MCF 10A (cell line): Measurements from ENCODE around the gene RUSC1. TPM values are rescaled to one million over a fixed set of nuclear protein-coding genes. Genes with fewer than 3 reads are reported as not detected.

Experiments used
- BruUV-seq: library from RNA; stranded (reverse); fragments of 400-500 nt; replicated peaks from 2 replicates; lab custom pipeline; 2021; lab: Mats Ljungman, UMichigan
- CTCF ChIA-PET: fragments of 300-600 bp; sonication (Branson Sonifier 250); formaldehyde crosslinking; extraction: SDS; loops from one replicate; lab custom pipeline; 2021; ENCODE audit warnings: antibody characterized with exemption, inconsistent platforms; lab: Yijun Ruan, JAX
- POLR2A ChIA-PET: fragments of 300-600, 350-650 bp; sonication (Branson Sonifier 250); formaldehyde crosslinking; extraction: SDS; loops from one replicate; lab custom pipeline; 2020; ENCODE audit warnings: antibody characterized with exemption, inconsistent platforms; lab: Yijun Ruan, JAX
- DNase-seq: peaks from one replicate; pipeline ENCODE4 v3.0.0-alpha.2; 2018; ENCODE audit not compliant: unreplicated experiment
- H3K27ac Mint-ChIP-seq: one replicate; pipeline ENCODE4 v1.8.0; 2022; ENCODE audit warnings: mild to moderate bottlenecking, low read depth, mixed read lengths; ENCODE audit not compliant: unreplicated experiment
- H3K27me3 Mint-ChIP-seq: one replicate; pipeline ENCODE4 v1.8.0; 2022; ENCODE audit warnings: mixed read lengths; ENCODE audit not compliant: insufficient read depth, unreplicated experiment
- H3K36me3 Mint-ChIP-seq: one replicate; pipeline ENCODE4 v1.8.0; 2022; ENCODE audit warnings: mild to moderate bottlenecking, moderate library complexity, mixed read lengths; ENCODE audit not compliant: insufficient read depth, unreplicated experiment
- H3K4me1 Mint-ChIP-seq: one replicate; pipeline ENCODE4 v1.8.0; 2022; ENCODE audit warnings: mixed read lengths; ENCODE audit not compliant: insufficient read depth, unreplicated experiment
- H3K4me3 Mint-ChIP-seq: one replicate; pipeline ENCODE4 v1.8.0; 2022; ENCODE audit warnings: mild to moderate bottlenecking, moderate library complexity, mixed read lengths; ENCODE audit not compliant: unreplicated experiment
- H3K9me3 Mint-ChIP-seq: one replicate; pipeline ENCODE4 v1.8.0; 2022; ENCODE audit warnings: mixed read lengths; ENCODE audit not compliant: unreplicated experiment
- CTCF ChIP-seq: fragments of 200-600 bp; IDR thresholded peaks from one replicate; pipeline ENCODE4 v1.8.0; 2022; ENCODE audit warnings: antibody characterized with exemption, mild to moderate bottlenecking; ENCODE audit not compliant: unreplicated experiment
- intact Hi-C: fragments of 100-400 bp; cut with micrococcal nuclease; formaldehyde crosslinking; loops from 2 replicates; pipeline ENCODE4 v1.14.1; 2022
- total RNA-seq: library from RNA; stranded (reverse); gene quantifications from 2 replicates; pipeline ENCODE4 v1.2.3, GENCODE V29; 2022

RUSC1 gene
- total RNA-seq, 1 experiment from 2014 or later: 19.5 TPM

- BruUV-seq: TSS peak; percentile 57
- CTCF ChIA-PET: interaction anchor here (0.6 to 14.5 kb wide), 8 partner anchors 12 to 840 kb away, joined by 3 to 238 read pairs (median 4); partner anchors contain the start of genes ENTREP3 and SCAMP3
- H3K4me1 Mint-ChIP-seq: peaks cover 16% of the 10 kb centered on the region
- intact Hi-C loops: no loop called here
- H3K27me3 Mint-ChIP-seq: no peaks in the 10 kb centered on the region
- TF ChIP-seq CTCF: no peak
- peak; percentile 97 for DNase-seq
- H3K27ac Mint-ChIP-seq: peak within 1 kb of the TSS; percentile 29
- POLR2A ChIA-PET: interaction anchor here (0.5 to 5.6 kb wide), 26 partner anchors 11 to 835 kb away, joined by 3 to 98 read pairs (median 4); partner anchors contain the start of genes ENTREP3, FDPS, SCAMP3 and SHC1
- peaks cover 46% of the 10 kb centered on the region for H3K36me3 Mint-ChIP-seq
- peak within 1 kb of the TSS; percentile 85 for H3K4me3 Mint-ChIP-seq
- no peaks in the 10 kb centered on the region for H3K9me3 Mint-ChIP-seq
Measured at GRCh38 chr1:155273343-155274245, 47.1 kb upstream of the RUSC1 start, which contains the start of gene CLK2. Gene CLK2 (minus strand): TSS chr1:155273504. CDS start chr1:155270977, 2,527 bp downstream.

GRCh38 chr1:155277070-155277901 lies 43.4 kb upstream of the RUSC1 start, which contains the start of gene HCN3:
Gene HCN3 (plus strand): TSS chr1:155277463. CDS start chr1:155277591, 128 bp downstream.
- CTCF ChIA-PET: interaction anchor here (0.5 to 14.5 kb wide), 24 partner anchors 10 to 1000 kb away, joined by 3 to 238 read pairs (median 4); partner anchors contain the start of genes ENTREP3 and RUSC1
- POLR2A ChIA-PET: interaction anchor here (0.6 to 3.0 kb wide), 16 partner anchors 11 to 616 kb away, joined by 3 to 21 read pairs (median 4); partner anchors contain the start of genes ENTREP3, FDPS and SCAMP3
- H3K36me3 Mint-ChIP-seq: peaks cover 9% of the 10 kb centered on the region
- peak within 1 kb of the TSS; percentile 72 for H3K4me3 Mint-ChIP-seq
- peak; percentile 90 for TF ChIP-seq CTCF
- peaks cover 18% of the 10 kb centered on the region for H3K4me1 Mint-ChIP-seq
- H3K9me3 Mint-ChIP-seq: no peaks in the 10 kb centered on the region
- no peak within 1 kb of the TSS for H3K27ac Mint-ChIP-seq
- intact Hi-C loops: loop anchor here (1.0 to 2.0 kb wide), 5 partner anchors 31 to 371 kb away; partner anchors contain the start of gene FDPS
- peak; percentile 98 for DNase-seq
- H3K27me3 Mint-ChIP-seq: no peaks in the 10 kb centered on the region
- BruUV-seq: no TSS peak

GRCh38 chr1:155277902-155278688 lies 42.6 kb upstream of the RUSC1 start:
- CTCF ChIA-PET: interaction anchor here (0.6 to 3.5 kb wide), 13 partner anchors 9 to 795 kb away, joined by 3 to 34 read pairs (median 4); partner anchors contain the start of gene RUSC1
- peaks cover under 1% of the 10 kb centered on the region for H3K36me3 Mint-ChIP-seq
- H3K9me3 Mint-ChIP-seq: no peaks in the 10 kb centered on the region
- peak; percentile 72 for DNase-seq
- H3K4me3 Mint-ChIP-seq: peak overlapping the region; percentile 72
- peaks cover 11% of the 10 kb centered on the region for H3K4me1 Mint-ChIP-seq
- no peaks in the 10 kb centered on the region for H3K27me3 Mint-ChIP-seq
- POLR2A ChIA-PET: interaction anchor here (0.8 to 3.0 kb wide), 11 partner anchors 8 to 615 kb away, joined by 3 to 21 read pairs (median 4); partner anchors contain the start of genes ASH1L, ENTREP3 and FDPS
- H3K27ac Mint-ChIP-seq: no peak overlapping the region
- no TSS peak for BruUV-seq
- intact Hi-C loops: loop anchor here (1.0 to 2.0 kb wide), 5 partner anchors 30 to 370 kb away; partner anchors contain the start of gene FDPS
- TF ChIP-seq CTCF: peak; percentile 62
